Measurements from ENCODE around the gene COL6A1.

The COL6A1 gene

DNA sequence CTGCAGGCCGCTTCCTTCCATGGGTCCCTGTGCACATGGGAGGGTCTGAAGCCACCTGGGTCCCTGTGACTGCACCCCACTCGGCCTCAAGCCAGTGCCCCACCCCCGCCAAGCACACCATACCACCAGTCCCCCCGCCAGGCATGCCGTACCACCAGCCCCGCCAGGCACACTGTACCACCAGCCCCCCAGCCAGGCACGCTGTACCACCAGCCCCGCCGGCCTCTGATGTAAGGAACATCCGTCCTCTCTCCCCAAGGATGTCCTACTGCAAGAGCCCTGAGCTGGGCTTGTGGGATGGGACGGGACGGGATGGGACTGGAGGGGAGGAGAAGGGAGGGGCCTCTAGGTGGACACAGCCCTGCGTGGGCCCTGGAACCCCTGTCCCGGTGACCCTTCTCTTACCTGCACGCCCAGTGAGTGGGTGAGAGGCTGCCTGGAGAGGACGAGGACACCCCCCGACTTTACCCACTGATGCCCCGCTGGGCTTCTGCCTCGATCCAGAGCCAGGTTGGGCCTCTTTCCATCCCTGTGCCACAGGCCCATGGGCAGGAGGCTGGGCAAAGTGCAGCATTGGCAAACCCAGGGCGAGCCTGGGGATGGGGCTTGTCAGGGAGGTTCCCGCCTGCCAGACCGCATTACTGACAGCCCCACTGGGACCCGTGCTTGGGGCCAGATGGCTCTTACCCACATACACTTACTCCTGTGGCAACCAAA, 40.8 kb upstream of the COL6A1 start:
- no peaks in the 10 kb centered on the region for H3K27me3 ChIP-seq
- TF ChIP-seq, protein P1, sequence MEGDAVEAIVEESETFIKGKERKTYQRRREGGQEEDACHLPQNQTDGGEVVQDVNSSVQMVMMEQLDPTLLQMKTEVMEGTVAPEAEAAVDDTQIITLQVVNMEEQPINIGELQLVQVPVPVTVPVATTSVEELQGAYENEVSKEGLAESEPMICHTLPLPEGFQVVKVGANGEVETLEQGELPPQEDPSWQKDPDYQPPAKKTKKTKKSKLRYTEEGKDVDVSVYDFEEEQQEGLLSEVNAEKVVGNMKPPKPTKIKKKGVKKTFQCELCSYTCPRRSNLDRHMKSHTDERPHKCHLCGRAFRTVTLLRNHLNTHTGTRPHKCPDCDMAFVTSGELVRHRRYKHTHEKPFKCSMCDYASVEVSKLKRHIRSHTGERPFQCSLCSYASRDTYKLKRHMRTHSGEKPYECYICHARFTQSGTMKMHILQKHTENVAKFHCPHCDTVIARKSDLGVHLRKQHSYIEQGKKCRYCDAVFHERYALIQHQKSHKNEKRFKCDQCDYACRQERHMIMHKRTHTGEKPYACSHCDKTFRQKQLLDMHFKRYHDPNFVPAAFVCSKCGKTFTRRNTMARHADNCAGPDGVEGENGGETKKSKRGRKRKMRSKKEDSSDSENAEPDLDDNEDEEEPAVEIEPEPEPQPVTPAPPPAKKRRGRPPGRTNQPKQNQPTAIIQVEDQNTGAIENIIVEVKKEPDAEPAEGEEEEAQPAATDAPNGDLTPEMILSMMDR (IDR thresholded peaks at IDR 0.05; ENCODE audit: low read depth, low read length) = no peak
- no peak for DNase-seq
- H3K4me1 ChIP-seq = no peaks in the 10 kb centered on the region
- H3K4me3 ChIP-seq (ENCODE audit: low read depth, low read length) = no peak overlapping the region
- H3K36me3 ChIP-seq = peaks cover 11% of the 10 kb centered on the region
- H3K9me3 ChIP-seq = peaks cover 5% of the 10 kb centered on the region

DNA sequence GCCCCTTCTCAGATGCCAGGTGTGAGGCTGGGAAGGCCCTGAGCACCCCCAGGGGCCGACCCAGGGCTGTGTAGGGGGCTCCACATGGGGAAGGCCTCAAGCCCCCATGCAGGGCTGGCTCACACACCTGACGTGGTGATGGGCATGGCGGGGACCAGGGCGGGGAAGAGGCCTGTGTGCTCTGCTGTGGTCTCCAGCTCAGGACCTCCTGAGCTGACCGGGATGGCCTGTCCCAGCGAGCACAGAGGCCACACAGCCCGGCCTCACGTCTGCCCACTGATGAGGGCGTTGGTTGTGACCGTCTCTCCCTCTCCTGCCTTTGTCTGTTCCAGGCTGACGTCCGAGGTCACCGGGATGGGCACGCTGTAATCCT, 40.2 kb upstream of the COL6A1 start:
- TF ChIP-seq, protein P1 (IDR thresholded peaks at IDR 0.05; ENCODE audit: low read depth, low read length) = no peak
- H3K36me3 ChIP-seq = peaks cover 6% of the 10 kb centered on the region
- no peak overlapping the region for H3K4me3 ChIP-seq (ENCODE audit: low read depth, low read length)
- no peaks in the 10 kb centered on the region for H3K27me3 ChIP-seq
- no peak for DNase-seq
- H3K4me1 ChIP-seq = no peaks in the 10 kb centered on the region
- H3K9me3 ChIP-seq = no peaks in the 10 kb centered on the region

DNA sequence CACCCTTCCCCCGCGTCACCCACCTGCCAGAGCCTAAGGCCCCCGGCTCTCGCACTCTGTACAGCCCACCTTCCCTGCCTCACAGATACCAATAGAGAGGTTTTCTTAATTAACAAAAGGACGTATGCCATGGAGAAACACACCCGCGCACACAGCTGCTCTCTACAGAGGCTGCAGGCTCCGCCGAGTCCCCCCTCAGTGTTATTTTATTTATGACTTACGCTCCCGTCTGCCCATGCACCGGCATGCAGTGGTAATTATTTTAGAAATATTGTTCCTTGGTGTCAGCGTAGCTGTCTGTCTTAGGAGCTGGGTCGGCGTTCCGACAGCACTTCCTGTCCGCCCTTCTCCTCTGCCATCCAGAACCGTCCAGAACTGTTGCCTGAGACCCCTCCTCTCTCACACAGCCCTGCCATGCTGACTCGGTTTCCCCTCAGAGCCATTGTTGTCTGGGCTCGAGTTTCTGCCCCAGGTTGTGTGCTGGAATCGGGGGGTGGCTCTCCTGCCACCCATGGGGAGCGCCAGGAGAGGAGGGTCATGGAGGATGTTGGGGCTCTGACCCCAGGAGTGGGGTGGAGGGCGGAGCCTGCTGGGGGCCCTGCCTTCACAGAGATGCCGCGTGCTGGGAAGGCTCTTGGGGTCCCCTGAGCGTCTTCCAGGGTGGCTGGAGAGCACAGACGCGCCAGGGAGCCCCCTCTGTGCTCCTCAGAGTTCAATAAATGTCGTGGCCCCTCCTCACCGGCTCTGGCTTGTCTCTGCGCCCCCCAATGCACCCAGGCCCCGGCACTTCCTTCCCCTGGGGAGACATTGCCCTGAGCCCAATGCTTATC, 39.6 kb upstream of the COL6A1 start:
- no peak for DNase-seq
- H3K4me3 ChIP-seq (ENCODE audit: low read depth, low read length) = no peak overlapping the region
- no peaks in the 10 kb centered on the region for H3K9me3 ChIP-seq
- no peaks in the 10 kb centered on the region for H3K27me3 ChIP-seq
- TF ChIP-seq, protein P1 (IDR thresholded peaks at IDR 0.05; ENCODE audit: low read depth, low read length) = no peak
- peaks cover 4% of the 10 kb centered on the region; the same call in 1 of the 2 replicates for H3K36me3 ChIP-seq
- no peaks in the 10 kb centered on the region for H3K4me1 ChIP-seq

DNA sequence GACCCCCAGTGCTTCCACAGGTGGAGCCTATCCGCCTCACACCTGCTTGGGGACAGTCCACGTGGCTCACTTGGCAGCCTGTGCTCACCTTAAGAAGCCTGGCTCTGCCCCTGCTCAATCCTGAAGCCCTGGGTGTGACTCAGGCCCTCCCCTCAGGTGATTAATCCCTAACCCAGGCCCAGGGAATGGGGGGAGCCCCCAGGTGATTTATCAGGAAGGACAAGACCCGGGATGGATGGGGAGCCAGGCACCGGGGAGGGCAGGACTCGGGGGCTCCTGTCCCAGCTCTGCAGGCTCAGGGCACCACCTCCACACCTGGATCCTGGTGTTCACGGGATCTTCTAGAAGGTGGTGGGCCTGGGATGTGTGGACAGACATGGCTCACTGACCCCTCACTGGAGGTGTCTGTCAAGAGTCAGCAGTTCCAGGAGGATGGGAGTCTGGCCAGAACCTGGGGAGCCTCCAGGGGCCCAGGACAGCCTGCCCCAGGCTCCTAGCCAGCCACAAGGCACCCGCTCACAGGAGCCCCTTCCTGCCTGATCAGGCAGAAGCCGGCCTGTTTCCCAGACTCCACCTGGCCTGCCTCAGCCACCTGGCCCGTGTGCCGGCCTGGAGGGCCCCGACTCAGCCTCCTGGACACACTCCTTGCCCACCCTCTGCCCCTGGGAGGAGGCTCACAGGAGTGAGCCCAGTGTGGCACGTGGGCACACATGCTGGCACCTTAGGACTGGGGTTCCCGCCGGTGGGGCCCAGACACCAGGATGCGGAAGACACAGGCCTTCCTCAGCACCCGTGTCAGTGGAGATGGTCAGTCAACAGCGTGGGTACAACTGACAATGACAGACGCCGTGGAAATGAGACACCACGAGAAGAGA, 38.6 kb upstream of the COL6A1 start:
- Histone ChIP-seq H3K27me3 (no peaks in the 10 kb centered on the region), H3K4me3 (ENCODE audit: low read depth, low read length) (no peak overlapping the region), H3K36me3 (peaks cover 4% of the 10 kb centered on the region; the same call in 1 of the 2 replicates), H3K4me1 (no peaks in the 10 kb centered on the region), H3K9me3 (no peaks in the 10 kb centered on the region)
- TF ChIP-seq, protein P1 (IDR thresholded peaks at IDR 0.05; ENCODE audit: low read depth, low read length) = no peak
- no peak for DNase-seq

DNA sequence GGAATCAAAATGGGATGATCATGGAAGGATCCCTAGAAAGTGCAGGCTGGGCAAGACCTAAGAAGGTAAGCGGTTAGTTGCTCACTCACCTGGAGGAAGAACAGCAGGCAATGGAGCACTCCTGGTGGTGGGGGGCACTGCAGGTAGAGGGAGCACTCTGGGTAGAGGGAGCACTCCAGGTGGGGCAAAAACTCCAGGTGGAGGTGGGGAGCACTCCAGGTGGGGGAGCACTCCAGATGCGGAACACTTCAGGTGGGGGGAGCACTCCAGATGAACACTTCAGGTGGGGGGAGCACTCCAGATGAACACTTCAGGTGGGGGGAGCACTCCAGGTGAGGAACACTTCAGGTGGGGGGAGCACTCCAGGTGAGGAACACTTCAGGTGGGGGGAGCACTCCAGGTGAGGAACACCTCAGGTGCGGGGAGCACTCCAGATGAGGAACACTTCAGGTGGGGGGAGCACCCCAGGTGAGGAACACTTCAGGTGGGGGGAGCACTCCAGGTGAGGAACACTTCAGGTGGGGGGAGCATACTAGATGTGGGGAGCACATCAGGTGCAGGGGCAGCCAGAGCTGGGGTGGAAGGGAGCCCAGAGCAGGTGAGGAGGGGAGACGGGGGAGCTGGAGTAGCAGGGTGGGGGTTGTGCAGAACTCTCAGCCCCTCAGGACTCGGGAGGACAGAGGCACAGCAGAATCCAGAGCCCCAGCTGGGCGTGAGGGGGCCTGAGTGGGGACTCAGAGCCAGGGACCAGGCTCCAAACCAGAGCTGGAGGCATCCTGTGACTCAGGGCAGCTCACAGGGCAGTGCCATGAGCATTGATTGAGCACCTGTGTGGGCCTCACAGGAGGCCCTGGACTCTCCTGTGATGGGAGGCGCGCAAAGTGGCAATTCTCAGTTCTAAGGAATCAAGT, 37.7 kb upstream of the COL6A1 start:
- DNase-seq = no peak
- Histone ChIP-seq H3K4me3 (ENCODE audit: low read depth, low read length) (no peak overlapping the region), H3K4me1 (no peaks in the 10 kb centered on the region), H3K36me3 (peaks cover 4% of the 10 kb centered on the region; the same call in 1 of the 2 replicates), H3K27me3 (no peaks in the 10 kb centered on the region), H3K9me3 (no peaks in the 10 kb centered on the region)
- TF ChIP-seq, protein P1 (IDR thresholded peaks at IDR 0.05; ENCODE audit: low read depth, low read length) = no peak
